ENCODE measurements around the gene TAL2.

TAL2 gene

GRCh38 chr9:105681313-105681712 is 19.1 kb downstream of the TAL2 start:
- TF ChIP-seq, protein P1, sequence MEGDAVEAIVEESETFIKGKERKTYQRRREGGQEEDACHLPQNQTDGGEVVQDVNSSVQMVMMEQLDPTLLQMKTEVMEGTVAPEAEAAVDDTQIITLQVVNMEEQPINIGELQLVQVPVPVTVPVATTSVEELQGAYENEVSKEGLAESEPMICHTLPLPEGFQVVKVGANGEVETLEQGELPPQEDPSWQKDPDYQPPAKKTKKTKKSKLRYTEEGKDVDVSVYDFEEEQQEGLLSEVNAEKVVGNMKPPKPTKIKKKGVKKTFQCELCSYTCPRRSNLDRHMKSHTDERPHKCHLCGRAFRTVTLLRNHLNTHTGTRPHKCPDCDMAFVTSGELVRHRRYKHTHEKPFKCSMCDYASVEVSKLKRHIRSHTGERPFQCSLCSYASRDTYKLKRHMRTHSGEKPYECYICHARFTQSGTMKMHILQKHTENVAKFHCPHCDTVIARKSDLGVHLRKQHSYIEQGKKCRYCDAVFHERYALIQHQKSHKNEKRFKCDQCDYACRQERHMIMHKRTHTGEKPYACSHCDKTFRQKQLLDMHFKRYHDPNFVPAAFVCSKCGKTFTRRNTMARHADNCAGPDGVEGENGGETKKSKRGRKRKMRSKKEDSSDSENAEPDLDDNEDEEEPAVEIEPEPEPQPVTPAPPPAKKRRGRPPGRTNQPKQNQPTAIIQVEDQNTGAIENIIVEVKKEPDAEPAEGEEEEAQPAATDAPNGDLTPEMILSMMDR (IDR thresholded peaks at IDR 0.05; ENCODE audit: control insufficient read depth, extremely low read depth, insufficient read depth), result no peak
- no peak overlapping the region for H3K4me3 ChIP-seq (ENCODE audit: low read depth, low read length)
- DNase-seq (ENCODE audit: low read depth), result no peak

GRCh38 chr9:105681724-105682123 is 19.5 kb downstream of the TAL2 start:
- no peak for DNase-seq (ENCODE audit: low read depth)
- TF ChIP-seq, protein P1 (IDR thresholded peaks at IDR 0.05; ENCODE audit: control insufficient read depth, extremely low read depth, insufficient read depth), result no peak
- H3K4me3 ChIP-seq (ENCODE audit: low read depth, low read length), result no peak overlapping the region

DNA sequence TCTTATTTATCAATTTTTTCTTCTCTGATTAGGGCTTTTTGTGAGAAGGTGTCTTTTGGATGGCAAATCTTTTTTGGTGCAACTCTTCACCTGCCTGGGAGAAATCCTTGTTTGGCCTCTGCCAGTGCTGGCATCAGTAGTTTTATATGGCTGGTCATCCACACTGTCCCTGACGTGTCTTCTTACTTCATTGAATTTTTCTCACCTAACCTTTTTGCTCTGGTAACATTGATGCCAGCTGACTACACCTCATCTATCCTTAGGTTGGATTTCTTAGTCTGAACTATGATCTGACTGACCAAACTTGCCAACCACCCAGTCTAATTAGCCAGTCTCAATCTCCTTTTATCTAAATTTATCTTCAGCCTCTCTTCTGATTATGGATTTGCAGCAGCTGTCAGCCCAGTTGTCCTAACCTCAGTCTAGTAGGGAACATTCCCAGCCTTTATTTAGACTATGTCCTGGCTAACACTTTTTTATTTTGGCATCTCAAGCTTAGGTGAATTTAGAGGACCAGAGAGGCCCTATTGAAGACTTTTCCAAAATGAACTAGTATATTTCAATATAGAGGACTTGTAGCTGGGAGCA is 21.5 kb downstream of the TAL2 start:
- no peak overlapping the region for H3K4me3 ChIP-seq (ENCODE audit: low read depth, low read length)
- TF ChIP-seq, protein P1 (IDR thresholded peaks at IDR 0.05; ENCODE audit: control insufficient read depth, extremely low read depth, insufficient read depth), result no peak
- no peak for DNase-seq (ENCODE audit: low read depth)

DNA sequence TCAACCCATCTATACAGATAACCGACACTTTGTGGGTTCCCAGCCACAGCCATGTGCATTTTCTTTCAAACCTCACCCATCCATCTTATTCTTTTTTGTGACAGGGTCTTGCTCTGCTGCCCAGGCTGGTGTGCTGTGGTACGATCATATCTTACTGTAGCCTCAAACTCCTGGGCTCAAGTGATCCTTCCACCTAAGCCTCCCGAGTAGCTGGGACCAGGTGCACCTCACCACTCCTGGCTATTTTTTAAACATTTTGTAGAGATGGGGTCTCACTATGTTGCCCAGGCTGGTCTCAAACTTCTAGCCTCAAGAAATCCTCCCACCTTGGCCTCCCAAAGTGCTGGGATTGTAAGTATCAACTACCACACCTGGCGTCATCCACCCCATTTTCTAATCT is 24.7 kb downstream of the TAL2 start:
- no peak for DNase-seq (ENCODE audit: low read depth)
- TF ChIP-seq, protein P1 (IDR thresholded peaks at IDR 0.05; ENCODE audit: control insufficient read depth, extremely low read depth, insufficient read depth), result no peak
- H3K4me3 ChIP-seq (ENCODE audit: low read depth, low read length), result no peak overlapping the region

- TF ChIP-seq, protein P1 (IDR thresholded peaks at IDR 0.05; ENCODE audit: control insufficient read depth, extremely low read depth, insufficient read depth), result peak; percentile 59
- DNase-seq (ENCODE audit: low read depth), result no peak
- H3K4me3 ChIP-seq (ENCODE audit: low read depth, low read length), result no peak overlapping the region
Observed at GRCh38 chr9:105690742-105691141, 28.5 kb downstream of the TAL2 start.

- DNase-seq (ENCODE audit: low read depth), result no peak
- TF ChIP-seq, protein P1 (IDR thresholded peaks at IDR 0.05; ENCODE audit: control insufficient read depth, extremely low read depth, insufficient read depth), result no peak
- peak overlapping the region; percentile 67 for H3K4me3 ChIP-seq (ENCODE audit: low read depth, low read length)
Observed at GRCh38 chr9:105693435-105694189, 31.4 kb downstream of the TAL2 start.
